GM19025 (cell line): Measurements from ENCODE around the gene MICU1.
"Not testable (repeated sequence)": the region's sequence is repeated elsewhere in the genome, so short reads cannot be mapped to it uniquely, and the experiment has no call there.

Experiments used
- ATAC-seq: cut with Tn5 transposase; IDR thresholded peaks from one replicate; pipeline ENCODE4 v1.9.1; 2021; ENCODE audit warnings: mild to moderate bottlenecking, low read depth, moderate library complexity; ENCODE audit not compliant: unreplicated experiment

The MICU1 gene

DNA sequence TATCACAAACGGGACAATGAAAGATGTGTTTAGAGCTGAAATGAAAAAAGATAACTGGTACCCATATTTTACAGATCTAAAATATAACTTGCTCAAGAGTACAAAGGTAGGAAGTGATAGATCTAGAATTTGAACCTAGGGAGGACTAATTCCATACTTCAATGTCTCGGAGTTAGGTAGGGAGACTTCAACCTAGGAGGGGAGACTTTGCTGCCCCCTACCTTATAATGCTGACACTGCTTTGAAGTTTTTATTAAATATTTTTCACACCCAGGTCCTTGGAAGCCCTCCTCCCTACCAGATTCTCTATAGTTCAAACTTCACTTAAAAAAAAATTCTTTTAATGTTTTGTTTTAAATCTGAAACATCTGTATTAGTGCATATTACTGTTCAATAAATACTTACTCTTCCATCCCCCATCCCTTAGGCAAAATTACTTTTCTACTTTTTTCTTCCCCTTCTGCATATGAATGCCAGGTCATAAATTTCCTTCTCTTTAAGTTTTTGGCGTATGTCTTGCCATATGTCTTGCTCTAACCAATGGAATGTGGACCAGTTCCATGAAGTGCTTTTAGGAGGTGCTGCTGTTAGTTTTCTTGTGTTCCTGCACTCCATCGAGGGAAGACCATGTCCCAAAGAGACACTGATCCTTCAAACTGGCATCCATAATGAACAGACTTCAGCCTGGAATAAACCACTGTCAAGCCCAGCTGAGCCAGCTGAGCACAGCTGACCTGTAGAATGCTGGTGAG lies 57.8 kb downstream of the MICU1 start:
- ATAC-seq: no peak

DNA sequence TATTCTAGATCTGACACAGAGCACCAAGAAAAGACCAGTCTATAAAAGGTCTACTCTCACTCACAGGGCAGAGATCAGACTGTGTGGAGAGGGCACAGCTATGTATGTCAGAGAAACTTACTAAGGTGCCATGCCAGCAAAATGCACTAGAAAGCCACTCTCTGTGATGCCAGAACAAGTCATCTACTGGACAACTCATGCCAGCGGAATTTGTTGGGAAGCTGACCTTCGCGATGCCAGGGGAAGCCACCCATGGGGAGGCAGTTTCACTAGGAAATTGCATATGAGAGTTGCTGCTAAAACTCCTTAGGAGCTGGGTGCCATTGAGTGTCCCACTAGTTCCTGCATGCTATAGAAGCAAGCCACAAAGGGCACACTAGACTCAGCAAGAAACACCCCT lies 58.5 kb downstream of the MICU1 start:
- ATAC-seq: no peak

DNA sequence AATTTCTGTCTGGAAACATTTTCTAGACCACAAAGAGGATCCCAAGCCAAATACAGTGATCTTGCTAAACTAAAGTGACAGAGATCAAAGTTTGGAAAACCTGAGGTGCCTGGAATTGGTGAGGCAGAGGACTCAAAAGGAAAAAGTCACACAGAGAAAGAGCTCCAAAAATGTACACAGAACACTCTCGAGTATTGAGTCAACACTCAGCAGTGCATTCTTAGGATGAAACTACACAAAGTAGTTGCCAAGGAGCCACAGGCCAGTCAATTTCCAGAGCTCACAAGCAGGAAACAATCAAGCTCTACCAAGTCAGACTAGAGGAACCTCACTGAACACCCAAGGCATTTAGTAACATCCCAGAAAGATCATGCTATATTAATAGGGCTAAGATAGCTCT lies 61.3 kb downstream of the MICU1 start:
- ATAC-seq: no peak

DNA sequence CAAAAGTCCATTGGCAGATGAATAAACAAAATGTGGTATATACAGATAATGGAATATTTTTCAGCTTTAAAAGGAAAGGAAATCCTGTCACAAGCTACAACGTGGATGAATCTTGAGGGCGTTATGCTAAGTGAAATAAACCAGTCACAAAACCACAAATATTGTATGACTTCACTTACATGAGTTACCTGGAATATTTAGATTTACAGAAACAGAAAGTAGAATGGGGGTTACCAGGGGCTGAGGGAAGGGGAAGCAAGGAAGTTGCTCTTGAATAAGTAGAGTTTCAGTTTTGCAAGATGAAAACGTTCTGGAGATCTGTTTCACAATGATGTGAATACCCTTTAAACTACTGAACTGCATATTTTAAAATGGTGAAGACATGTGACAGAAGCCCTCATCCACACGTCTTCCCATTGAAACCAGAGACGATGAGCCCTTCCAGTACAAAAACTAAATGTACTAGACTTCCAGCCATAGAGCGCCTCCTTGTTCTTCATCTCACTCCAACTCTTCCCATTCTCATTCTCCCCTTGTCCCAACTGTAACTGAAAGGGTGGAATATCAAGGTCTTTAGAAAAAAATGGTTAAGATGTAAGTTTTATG lies 62.4 kb downstream of the MICU1 start:
- peak; percentile 70 for ATAC-seq

DNA sequence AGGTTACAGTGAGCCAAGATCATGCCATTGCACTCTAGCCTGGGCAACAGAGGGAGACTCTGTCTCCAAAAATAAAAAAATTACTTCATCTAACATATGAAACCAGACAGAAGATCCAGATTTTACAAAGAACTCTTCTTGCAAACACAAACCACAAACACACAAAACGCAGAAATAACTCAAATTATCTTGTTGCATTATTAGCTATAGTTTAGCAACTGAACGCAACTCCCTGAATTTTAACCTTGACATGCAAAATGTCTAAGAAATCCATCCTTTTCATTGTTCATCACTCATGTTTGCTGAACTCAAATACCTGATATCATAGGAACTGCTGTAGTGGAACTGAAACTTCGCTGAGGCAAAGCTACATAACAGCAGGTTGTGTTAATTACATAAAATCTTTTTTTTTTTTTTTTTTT lies 64.1 kb downstream of the MICU1 start:
- ATAC-seq: no peak

DNA sequence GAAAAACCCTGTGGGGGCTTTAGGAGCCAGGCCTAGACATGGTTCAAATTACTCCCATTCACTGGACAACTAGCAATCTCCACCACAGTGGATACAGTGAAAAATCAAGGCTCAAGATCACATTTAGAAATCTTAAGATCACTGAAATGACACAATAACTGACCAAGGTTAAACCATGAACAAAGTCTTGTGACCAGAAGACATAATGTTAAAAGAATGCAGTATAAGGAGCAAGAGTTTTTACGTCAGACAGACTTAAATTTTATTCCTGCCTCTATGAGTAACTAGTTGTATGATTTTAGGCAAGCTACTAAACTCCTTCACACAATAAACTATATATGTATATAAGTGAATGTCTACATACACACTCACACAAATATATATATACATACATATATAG lies 68.5 kb downstream of the MICU1 start:
- no peak for ATAC-seq

DNA sequence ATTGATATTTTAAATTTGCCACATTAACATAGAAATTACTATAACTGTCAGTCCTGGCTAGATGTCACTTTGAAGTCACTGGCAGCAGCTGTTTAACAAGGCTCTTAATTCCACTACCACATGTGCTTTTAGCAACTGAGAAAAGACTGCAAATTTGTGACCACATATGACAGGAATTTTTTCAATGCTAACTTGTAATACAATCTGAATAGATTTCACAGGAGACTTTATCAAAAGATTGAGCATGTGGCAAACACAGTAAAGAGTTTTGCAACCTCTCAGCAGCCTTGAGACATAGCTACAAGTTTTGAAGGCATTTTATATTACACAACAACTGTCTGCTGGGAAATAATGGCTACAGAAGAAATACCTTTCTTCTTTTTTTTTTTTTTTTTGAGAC lies 73.0 kb downstream of the MICU1 start:
- no peak for ATAC-seq

DNA sequence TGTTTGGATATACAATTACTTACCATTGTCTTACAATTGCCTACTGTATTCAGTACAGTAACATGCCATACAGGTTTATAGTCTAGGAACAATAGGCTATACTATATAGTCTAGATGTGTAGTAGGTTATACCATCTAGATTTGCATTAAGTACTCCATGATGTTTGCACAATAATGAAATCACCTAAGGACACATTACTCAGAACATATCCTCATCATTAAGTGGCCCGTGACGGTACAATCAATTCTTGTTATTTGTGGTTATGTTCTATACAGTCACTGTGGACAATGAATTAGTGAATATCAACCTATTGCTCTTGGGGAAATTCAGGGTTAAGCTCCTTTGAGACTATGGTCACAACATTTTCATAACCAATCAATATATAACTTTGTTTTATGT lies 75.6 kb downstream of the MICU1 start:
- ATAC-seq: no peak

DNA sequence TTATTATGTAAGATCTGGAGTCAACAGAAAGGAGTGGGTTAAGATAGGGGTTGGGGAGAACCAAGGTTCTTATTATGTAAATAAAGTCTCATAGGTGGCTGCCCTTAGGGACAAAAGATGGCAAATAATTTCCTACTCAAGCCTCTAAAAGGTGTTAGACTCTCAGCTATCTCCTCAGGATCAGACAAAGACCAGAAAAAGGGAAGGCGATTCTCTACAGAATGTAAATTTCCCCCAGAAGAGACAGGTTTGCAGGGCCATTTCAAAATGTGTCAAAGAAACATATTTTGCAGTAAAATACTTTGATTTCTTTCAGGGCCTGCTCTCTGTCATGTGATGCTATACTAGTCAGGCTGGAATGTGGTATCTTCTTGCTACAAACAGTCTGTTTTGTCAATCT lies 80.3 kb downstream of the MICU1 start:
- ATAC-seq: no peak

DNA sequence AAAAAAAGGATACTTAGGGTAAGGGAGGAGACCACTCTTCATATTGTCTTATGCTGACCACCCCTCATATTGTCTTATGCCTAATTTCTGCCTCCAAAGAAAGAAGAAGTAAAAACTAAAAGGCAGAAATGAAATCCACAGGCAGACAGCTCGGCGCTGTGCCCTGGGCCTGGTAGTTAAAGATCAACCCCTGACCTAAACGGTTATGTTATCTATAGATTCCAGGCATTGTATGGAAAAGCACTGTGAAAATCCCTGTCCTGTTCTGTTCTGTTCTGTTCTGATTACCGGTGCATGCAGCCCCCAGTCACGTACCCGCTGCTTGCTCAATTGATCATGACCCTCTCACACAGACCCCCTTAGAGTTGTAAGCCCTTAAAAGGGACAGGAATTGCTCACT lies 82.0 kb downstream of the MICU1 start:
- not testable (repeated sequence) for ATAC-seq

DNA sequence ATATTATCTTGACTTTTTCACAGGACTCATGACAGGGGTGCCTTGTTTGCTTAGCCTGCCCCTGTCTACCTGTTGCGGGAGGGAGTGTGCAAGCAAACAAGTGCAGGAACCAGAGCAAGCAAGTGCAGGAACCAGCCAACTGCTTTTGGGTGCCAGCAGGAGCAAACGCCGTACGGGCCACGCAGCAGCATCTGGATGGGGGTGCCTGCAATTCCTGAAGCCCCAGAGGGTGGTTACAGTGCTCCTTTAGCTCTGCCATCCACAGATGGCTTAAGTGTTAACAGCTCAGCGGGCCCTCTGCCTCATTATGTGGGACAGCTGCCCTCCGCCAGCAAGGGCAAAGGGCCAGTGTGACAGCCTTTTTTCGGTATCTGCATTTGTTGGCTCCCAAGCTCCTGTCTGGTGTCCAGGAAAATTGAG lies 83.5 kb downstream of the MICU1 start:
- no peak for ATAC-seq

DNA sequence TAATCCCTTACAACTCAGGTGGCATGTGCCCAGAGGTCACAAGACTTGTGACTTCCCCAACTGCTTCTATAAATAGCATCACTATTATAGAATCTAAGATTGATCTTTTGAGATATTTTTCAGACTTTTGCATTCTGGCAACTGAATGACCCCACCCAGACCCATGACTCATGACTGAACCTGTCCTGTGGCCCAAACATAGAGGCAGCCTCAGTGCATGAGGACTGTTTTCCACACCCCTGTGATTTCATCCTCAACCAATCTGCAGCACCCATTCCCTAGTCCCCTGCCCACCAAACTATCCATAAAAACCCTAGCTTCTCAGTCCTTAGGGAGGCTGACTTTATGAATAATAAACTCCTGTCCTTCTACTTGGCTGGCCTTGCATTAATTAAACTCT lies 84.5 kb downstream of the MICU1 start:
- ATAC-seq: no peak

DNA sequence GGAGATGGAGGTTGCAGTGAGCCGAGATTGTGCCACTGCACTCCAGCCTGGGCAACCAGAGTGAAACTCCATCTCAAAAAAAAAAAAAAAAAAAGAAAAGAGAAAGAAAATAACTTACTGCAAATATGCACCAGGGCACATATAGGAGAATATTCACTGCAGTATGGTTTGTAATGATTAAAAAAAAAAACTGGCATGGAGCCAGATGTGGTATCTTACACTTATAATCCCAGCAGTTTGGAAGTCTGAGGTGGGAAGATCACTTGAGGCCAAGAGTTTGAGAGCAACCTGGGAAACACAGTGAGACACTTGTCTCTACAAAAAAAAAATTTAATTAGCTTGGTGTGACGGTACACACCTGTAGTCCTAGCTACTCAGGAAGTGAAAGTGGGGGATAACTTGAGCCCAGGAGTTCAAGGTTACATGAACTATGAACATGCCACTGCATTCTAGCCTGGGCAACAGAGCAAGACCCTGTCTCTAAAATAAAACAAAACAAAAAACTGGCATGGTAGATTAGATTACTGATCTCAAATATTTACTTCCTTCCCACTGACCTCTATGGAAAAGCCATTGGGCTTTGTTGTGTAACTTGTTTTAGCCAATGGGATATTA lies 85.6 kb downstream of the MICU1 start:
- ATAC-seq: no peak

DNA sequence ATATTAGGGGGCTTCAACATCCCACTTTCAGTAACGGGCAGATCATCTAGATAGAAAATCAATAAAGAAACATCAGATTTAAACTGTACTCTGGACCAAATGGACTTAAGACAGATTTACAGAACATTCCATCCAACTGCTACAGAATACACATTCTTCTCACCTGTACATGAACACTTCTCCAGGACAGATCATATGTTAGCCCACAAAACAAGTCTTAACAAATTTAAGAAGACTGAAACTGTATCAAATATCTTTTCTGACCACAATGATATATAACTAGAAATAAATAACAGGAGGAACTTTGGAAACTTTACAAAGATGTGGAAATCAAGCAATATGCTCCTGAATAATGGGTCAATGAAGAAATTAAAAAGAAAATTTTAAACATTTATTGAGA lies 86.7 kb downstream of the MICU1 start:
- ATAC-seq: no peak

DNA sequence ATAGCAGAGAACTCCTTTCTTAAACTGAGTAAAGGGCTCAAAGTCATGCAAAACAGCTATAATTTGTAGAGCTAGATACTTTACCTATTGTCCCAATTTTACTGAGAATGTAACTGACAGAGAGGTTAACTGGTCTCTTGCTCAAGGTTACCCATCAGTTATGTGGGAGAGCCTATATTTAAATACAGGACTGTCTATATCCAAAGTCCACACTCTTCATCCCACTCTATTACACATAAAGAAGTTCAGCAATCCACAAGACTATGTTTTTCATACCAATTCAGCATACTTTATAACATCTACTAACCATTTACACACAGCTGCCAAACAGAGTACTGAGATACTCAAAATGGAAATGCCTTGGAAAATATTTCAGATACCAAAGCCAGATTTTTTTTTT lies 100.2 kb downstream of the MICU1 start:
- no peak for ATAC-seq

DNA sequence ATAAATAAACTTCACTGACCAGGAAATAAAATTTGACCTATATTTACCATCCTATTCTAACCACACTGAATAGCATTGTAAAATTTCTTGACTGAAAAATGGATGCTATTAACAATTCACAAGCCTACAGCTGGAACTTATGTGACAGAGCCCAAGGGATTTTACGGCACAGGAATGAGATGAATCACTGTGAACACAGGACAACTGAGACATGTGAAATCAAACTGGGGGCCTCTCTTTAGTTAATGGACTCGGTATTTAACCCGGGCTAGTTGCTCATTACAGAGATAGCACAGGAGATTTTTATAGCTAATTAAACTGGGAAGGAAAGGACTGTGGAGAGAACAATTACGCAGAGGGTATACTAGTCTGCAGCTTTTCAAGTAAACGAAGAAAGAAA lies 100.6 kb downstream of the MICU1 start:
- no peak for ATAC-seq

DNA sequence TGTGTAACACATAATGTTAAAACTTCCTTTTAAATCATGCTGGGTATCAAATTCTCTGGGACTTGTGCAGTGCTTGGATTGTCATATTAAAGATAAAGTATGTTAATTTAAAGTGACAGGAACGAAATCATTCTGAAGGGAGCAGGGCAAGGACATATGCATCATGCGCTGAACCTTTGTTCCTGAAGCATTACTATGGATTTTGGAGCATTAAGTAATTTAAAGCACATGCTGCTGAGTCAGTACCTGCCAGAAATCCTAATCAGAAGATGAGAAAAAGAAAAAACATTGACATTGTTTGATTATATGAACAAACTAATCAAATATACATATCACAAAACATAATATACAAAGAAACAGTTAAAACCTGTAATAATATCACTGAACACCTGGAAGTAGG lies 101.4 kb downstream of the MICU1 start:
- no peak for ATAC-seq

DNA sequence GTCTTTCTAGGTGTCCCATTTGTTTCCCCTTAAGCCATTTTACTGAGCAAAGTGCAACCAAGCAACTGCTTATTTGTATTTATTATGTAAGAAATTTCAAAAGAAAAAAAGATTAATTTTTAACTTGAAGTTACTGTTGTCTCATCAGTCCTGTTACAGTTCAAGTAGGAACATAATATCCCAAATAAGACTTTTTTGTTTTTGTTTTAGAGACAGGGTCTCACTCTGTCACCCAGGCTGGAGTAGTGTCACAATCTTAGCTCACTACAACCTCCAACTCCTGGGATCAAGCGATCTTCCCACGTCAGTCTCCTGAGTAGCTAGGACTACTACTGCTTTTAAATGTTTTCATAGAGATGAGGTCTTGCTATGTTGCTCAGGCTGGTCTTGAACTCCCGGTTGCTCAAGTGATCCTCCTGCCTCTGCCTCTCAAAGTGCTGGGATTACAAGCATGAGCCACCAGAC lies 101.9 kb downstream of the MICU1 start:
- no peak for ATAC-seq

DNA sequence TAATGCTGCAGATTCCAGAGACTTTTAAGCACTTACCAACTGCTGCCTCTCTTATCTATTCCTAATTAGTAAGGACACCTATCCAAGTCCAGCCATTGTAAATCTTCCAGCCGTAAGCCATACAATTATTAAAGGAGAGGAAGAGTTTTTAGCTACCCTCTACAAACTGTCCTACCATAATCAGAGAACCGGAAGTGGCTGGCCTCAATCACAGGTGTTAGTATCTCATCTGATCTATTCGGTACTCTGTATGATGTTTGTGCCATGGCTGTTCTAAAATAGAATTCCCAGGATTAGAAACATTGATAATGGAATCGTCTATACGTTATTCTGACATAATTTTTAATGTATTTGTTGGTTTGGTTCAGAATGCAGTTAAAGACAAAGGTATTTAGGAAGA lies 102.8 kb downstream of the MICU1 start:
- ATAC-seq: no peak

DNA sequence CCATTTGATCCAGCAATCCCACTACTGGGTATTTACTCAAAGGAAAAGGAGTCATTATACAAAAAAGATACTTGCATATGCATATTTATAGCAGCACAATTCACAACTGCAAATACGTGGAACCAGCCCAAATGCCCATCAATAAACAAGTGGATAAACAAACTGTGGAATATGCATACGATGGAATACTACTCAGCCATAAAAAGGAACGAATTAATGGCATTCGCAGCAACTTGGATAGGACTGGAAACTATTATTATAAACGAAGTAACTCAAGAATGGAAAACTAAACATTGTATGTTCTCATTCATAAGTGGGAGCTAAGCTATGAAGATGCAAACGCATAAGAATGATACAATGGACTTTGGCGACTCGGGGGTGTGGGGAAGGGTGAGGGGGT lies 108.6 kb downstream of the MICU1 start:
- no peak for ATAC-seq

DNA sequence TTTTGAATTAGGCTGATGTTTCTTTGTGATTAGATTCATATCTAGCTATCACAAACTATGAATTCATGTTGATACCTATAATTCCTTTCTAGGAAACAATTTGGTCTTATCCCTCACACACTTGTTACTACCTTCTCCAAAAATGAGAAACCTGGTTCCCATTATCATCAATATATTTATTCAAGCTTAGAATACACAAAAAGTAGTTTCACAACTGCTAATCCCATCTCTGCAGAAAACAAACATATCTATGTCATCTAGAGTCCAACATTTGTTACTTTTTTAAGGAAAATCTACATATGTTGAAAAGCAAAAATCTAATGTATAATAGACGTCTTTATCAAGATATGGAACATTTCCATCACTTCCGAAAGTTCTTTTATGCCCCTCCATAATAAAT lies 110.4 kb downstream of the MICU1 start:
- ATAC-seq: no peak

DNA sequence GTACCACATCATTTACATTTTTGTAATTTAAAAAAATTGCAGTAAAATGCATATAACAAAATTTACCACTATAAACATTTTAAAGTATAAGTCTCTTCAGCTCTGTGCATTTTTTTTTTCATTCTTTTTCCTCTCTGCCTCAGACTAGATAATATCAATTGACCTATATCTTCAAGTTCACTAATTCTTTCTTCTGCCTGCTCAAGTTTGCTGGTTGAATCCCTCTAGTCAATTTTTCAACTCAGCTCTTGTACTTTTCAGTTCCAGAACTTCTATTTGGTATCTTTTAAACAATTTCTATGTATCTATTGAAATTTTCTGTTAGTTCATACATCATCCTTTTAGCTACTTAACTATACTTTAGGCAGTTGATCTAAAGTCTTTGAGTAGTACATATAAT lies 112.0 kb downstream of the MICU1 start:
- ATAC-seq: no peak
